AG10803 (cell line): ENCODE measurements around the gene CEP128.

ENCODE experiments used
- DNase-seq: peaks from one replicate; pipeline ENCODE4 v3.0.0; 2010; ENCODE audit warnings: low read depth
- H3K4me3 ChIP-seq: 2 replicates; pipeline ENCODE4 v1.5.1; 2011; ENCODE audit warnings: mild to moderate bottlenecking, low read length, control low read depth
- CTCF ChIP-seq: conservative IDR thresholded peaks from 2 replicates; pipeline ENCODE4 v1.5.1; 2011; ENCODE audit warnings: mild to moderate bottlenecking, low read length, control low read depth, inconsistent platforms

CEP128 gene

GRCh38 chr14:80447392-80447791 is 494.1 kb downstream of the CEP128 start:
- no peak for TF ChIP-seq CTCF
- no peak overlapping the region for H3K4me3 ChIP-seq
- peak; percentile 31 for DNase-seq
